ENCODE measurements around the gene WFDC11.
"Not testable (repeated sequence)": the region's sequence is repeated elsewhere in the genome, so short reads cannot be mapped to it uniquely, and the experiment has no call there.

WFDC11 gene

DNA sequence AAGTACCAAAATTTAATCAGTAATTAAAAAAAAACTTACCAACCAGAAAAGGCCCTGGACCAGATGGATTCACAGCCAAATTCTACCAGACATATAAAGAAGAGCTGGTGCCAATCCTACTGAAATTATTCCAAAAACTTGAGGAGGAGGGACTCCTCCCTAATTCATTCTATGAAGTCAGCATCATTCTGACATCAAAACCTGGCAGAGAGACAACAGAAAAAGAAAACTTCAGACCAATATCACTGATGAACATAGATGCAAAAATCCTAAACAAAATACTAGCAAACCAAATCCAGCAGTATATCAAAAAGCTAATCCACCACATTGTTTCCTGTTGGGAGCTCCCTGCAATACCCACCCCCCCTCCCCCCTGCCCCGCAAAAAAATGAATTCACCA, at the start of gene WFDC11:
Gene WFDC11, minus strand, starts transcription at position 101 of the 400 bp plus-strand sequence. CDS start 19,639 bp downstream, outside the sequence.
- no peak for DNase-seq (ENCODE audit: low spot score)

DNA sequence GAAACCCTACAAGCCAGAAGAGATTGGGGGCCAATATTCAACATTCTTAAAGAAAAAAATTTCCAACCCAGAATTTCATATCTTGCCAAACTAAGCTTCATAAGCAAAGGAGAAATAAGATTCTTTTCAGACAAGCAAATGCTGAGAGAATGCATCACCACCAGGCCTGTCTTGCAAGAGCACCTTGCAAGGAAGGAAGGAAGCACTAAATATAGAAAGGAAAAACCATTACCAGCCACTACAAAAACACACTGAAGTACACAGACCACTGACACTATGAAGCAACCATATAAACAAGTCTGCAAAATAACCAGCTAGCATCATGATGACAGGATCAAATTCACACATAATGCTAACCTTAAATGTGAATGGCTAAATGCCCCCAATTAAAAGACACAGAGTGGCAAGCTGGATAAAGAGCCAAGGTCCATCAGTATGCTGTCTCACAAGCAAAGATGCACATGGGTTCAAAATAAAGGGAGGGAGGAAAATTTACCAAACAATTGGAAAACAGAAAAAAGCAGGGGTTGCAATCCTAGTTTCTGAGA, 46.2 kb upstream of the WFDC11 start:
- DNase-seq (ENCODE audit: low spot score): not testable (repeated sequence)

DNA sequence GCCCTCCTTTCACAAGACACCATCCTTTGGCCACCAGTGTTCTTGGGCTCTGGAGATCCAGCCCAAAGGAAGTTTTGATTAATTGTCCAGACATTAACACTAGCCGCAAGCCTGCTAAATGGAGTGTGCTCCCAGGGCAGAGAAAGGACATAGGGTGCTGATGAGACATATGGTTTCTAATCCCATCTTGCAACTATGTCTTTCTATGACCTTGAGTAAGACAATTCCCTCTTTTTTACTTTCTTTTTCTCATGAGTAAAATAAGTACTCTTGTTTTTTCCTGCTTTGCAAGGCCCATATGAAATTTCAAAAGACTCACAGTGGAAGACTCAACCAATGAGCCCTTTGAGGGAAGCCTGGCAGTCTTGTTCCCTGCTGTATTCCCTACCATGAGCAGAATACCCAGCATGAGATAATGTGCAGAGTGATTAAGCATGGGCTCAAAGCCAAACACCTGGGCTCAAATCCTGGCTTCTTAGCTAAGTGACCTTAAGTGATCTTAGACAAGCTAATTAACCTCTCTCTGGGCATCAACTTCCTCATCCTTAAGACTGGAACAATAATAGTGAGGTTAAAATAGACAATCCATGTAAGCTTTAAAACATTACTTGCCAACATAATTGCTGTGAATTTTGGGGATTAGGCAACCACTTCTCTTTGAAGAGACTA, 35.1 kb upstream of the WFDC11 start, which contains the start of gene WFDC10B:
Gene WFDC10B, minus strand, starts transcription at position 51 of the 669 bp plus-strand sequence. CDS start 19,027 bp downstream, outside the sequence.
- DNase-seq (ENCODE audit: low spot score): no peak

DNA sequence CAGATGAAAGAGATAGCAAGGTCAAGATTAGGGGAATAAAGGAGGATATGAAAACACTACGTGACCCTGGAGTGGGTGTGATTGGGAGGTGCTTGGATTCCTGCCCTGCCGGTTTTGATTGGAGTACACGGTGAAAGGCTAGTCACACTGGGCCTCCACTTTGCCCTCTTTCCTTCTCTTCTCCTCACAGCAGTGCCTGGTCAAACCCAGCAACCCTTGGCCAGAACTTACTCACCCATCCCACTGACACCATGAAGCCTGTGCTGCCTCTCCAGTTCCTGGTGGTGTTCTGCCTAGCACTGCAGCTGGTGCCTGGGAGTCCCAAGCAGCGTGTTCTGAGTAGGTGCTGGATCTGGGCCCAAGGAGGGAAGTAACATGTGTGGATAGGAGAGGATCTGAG, 31.8 kb upstream of the WFDC11 start, which contains the start of gene WFDC13:
Gene WFDC13, plus strand, starts transcription at position 166 of the 400 bp plus-strand sequence. Its CDS starts 86 bp downstream, at position 252.
- no peak for DNase-seq (ENCODE audit: low spot score)

DNA sequence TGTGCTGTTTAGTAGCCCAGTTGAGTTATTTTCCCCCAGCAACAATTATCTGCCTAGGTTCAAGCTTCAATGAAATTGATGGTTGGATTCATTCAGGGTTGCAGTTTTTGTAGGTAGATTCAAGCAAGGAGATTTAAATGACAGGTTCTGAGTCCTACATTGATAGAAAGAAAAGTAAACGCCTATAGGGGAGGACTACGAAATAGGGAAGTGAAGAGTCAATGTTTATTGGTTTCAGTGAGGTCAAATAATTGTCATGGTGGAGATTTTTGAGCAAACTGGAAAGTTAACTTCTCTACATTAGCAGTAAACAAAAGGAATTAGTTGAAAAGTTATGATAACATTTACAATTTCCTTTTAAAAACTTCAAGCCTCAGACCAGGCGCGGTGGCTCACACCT, 31.1 kb upstream of the WFDC11 start:
- no peak for DNase-seq (ENCODE audit: low spot score)

DNA sequence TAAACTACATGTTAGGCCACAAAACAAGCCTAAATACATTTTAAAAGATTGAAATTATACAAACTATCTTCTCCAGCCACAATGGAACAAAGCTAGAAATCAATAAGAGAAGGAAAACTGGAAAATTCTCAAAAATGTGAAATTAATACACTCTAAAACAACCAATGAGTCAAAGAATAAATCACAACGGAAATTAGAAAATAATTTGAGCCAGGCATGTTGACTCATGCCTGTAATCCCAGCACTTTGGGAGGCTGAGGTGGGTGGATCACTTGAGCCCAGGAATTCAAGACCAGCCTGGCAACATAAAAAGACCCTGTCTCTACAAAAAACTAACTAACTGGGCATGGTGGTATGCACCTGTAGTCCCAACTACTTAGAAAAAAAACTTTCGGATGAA, 25.5 kb upstream of the WFDC11 start:
- DNase-seq (ENCODE audit: low spot score): no peak

DNA sequence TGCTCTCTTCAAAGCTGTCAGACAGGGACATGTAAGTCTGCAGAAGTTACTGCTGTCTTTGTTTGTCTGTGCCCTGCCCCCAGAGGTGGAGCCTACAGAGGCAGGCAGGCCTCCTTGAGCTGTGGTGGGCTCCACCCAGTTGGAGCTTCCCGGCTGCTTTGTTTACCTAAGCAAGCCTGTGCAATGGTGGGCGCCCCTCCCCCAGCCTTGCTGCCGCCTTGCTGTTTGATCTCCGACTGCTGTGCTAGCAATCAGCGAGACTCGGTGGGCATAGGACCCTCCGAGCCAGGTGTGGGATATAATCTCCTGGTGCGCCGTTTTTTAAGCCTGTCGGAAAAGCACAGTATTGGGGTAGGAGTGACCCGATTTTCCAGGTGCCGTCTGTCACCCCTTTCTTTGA, 23.3 kb upstream of the WFDC11 start:
- not testable (repeated sequence) for DNase-seq (ENCODE audit: low spot score)

DNA sequence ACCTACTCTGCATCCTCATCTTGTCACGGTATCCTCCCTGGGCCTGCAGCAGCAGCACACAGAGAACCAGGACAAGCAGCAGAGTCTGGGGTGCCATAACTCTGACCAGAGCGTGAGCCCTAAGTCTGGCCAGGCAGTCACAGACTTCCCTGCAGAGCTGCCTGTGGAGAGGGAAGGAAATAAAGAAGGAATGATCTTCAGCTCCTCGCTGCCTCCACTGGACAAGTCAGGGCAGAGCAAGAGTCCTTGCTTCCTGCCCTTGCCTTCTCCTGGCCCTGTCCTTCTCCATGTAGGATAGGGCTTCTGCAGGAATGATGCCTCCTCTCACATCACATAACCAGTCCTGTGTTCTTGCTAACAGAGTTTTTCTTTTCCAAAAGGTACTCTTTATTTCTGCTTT, 15.9 kb upstream of the WFDC11 start:
- no peak for DNase-seq (ENCODE audit: low spot score)

DNA sequence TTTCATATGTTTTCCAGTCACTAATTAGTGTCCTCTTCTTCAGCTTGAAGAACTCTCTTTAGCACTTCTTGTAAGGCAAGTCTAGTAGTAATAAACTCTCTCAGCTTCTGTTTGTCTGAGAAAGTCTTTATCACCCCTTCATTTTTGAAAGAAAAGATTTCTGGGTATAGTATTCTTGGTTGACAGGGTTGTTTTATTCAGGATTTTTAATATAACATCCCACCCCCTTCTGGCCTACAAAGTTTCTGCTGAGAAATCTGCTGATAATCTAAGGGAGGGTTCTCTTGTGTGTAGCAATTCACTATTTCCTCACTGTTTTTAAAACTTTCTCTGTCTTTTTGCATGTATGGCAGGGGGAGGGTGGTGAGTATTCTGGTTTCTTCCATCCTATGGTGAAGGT, 9.6 kb upstream of the WFDC11 start:
- no peak for DNase-seq (ENCODE audit: low spot score)

DNA sequence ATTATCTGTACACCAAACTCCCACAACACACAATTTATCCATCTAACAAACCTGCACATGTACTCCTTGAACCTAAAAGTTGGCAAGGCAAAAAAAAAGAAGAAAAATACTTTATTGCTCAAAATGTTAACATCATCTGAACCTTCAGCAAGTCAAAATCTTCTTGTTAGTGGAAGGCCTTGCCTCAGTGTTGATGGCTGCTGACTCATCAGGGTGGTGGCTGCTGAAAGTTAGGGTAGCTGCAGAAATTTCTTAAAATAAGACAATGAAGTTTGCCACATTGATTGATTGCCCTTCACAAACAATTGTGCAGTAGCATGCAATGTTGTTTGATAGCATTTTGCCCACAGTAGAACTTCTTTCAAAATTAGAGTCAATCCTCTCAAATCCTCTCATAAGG, 2.7 kb upstream of the WFDC11 start:
- DNase-seq (ENCODE audit: low spot score): no peak

DNA sequence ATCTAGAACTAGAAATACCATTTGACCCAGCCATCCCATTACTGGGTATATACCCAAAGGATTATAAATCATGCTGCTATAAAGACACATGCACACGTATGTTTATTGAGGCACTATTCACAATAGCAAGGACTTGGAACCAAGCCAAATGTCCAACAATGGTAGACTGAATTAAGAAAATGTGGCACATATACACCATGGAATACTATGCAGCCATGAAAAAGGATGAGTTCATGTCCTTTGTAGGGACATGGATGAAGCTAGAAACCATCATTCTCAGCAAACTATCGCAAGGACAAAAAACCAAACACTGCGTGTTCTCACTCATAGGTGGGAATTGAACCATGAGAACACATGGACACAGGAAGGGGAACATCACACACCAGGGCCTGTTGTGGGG, 13.0 kb downstream of the WFDC11 start:
- not testable (repeated sequence) for DNase-seq (ENCODE audit: low spot score)

DNA sequence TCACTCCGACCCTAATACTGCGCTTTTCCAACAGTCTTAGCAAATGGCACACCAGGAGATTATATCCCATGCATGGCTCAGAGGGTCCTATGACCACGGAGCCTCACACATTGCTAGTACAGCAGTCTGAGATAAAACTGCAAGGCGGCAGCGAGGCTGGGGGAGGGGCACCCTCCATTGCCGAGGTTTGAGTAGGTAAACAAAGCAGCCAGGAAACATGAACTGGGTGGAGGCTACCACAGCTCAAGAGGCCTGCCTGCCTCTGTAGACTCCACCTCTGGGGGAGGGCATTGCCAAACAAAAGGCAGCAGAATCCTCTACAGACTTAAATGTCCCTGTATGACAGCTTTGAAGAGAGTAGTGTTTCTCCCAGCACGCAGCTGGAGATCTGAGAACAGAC, 18.3 kb downstream of the WFDC11 start:
- DNase-seq (ENCODE audit: low spot score): not testable (repeated sequence)

DNA sequence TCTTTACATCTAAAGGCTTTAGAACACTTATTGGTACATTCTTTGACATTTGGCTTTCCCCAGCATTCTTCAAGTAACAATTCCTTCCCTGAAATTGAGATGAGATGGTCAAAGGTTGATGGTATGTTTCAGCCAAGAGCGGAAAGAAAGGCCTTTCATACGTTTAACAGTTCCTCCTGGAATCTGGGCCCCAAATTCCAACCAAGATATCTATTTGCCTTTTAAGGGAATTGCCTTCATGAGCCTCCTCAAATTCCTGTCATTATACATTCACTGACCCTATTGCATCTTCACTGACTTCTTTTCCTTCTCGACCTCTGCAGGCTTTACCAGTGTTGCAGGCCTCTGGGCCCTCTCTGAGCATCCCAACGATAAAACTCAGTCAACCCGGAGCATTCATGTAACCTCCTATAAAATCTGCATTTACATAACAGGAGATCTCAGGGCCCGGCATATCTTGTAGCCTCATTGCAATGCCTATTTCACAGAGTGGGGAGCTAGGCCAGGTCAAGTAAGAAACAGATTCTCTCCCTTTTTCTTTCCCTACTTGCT, 20.7 kb downstream of the WFDC11 start:
- no peak for DNase-seq (ENCODE audit: low spot score)

DNA sequence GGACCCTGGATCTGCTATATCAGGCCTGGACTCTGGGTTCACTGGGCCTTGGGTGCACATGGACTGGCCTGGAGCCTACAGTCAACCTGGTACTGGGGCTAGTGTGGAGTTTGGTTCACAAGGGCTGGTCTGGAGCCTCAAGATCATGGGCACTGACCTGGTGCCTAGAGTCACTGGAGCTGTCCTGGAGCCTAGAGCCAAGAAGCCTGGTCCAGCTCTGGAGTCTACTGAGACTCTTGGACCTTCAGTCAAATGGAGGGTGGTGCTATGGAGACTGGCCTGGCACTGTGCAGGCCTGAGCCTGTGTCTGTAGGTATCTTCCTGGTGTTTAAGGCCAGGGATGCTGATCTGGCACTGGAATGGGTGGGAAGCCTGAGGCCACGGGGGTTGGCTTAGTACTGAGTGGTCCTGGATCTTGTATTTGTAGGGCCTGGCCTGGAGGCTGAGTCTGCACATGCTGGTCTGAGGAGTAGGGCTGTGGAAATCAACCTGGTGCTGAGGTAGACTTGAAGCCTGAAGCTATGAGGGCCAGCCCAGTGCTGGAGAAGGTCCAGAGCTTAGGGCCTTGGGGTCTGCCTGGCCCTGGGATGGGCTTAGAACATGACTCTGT, 22.5 kb downstream of the WFDC11 start:
- no peak for DNase-seq (ENCODE audit: low spot score)

DNA sequence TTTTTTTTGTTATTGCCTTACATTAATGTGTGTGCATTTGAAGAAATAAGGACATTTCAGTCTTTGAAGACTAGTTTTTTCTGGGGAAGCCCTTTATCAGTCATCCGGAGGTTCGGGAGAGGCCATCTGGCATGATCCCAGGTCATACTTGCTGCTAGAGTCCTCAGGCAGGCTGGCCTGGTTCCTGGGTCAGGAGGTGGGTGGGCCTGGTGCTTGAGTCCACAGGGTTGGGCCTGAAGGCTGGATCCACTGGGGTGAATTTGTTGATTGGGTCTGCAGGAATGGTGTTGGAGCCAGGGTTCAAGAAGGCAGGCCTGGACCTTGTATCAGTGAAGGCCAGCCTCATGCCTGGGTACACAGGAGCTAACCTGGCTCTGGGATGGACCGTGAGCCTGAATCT, 23.2 kb downstream of the WFDC11 start:
- no peak for DNase-seq (ENCODE audit: low spot score)

DNA sequence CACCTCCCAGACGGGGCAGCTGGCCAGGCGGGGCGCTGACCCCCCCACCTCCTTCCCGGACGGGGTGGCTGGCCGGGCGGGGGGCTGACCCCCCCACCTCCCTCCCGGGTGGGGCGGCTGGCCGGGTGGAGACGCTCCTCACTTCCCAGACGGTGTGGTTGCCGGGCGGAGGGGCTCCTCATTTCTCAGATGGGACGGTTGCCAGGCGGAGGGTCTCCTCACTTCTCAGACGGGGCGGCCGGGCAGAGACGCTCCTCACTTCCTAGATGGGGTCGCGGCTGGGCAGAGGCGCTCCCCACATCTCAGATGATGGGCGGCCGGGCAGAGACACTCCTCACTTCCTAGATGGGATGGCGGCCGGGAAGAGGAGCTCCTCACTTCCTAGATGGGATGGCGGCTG, 24.2 kb downstream of the WFDC11 start:
- not testable (repeated sequence) for DNase-seq (ENCODE audit: low spot score)

DNA sequence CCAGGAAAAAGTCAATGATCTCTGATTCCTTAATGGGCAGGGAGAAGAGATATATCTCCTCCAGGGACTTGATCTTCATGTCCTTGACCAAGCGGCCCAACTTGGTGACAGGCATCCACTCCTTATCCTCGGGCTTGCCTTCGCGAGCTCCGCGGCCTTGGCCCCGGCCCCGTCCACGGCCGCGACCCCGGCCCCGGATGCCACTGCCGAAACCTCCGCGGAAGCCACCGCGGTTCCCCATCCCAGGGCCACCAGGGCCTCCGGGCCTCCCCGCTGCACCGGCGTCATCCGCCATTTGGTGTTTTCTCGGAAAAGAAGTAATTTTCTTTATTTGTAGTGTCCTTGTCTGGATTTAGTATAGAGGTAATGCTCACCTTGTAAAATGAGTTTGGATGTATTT, 29.0 kb downstream of the WFDC11 start:
- not testable (repeated sequence) for DNase-seq (ENCODE audit: low spot score)

DNA sequence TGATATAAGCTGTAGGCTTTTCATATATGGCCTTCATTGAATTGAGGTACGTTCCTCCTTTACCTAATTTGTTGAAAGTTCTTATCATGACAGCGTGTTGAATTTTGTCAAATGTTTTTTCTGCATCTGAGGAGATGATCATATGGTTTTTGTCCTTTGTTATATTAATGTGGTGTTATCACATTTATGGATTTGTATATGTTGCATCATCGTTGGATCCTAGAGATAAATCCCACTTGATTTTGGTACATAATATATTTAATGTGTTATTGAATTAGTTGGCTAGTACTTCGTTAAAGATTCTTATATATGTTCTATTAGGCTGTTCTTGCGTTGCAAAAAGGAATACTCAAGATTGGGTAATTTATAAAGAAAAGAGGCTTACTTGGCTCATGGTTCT, 30.4 kb downstream of the WFDC11 start:
- DNase-seq (ENCODE audit: low spot score): no peak

DNA sequence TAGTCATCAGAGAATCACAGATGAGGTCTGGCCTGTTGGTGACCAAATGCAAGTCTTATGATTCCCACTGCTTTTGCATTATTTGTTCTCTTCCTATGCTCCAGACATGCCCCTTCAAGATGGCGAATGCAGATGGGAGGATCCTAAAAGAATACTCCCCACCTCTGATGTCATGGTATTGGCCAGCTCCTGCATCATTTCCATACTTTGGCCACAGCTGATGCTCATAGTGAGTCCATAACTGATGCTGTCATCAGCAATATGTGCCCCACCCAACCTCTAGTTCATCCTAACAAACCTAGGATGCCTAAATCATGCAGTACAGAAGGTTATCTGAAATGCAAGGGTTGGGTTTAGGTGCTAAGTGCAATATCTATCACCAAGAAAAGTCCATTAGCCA, 33.5 kb downstream of the WFDC11 start:
- DNase-seq (ENCODE audit: low spot score): no peak

DNA sequence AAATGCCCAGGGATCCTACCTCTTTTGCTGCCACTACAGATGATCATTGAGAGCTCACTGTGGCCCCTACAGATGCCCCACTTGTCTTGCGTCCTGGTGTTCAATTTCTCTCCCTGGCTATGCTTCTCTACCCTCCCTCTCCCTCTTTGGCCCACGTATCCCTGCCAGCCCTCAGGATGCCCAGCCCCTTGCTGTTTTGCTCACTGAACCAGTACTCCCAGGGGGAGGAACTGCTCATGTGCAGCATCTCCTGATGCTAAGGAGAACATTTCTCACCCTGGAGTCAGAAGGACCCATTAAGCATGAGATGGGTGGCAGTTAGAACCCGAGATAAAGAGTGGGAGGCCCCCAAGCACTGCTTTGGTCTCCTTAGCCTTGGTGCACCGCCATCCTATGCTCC, 38.9 kb downstream of the WFDC11 start, which contains the start of gene WFDC9:
Gene WFDC9, minus strand, starts transcription at position 101 of the 400 bp plus-strand sequence. CDS start 21,103 bp downstream, outside the sequence.
- no peak for DNase-seq (ENCODE audit: low spot score)

DNA sequence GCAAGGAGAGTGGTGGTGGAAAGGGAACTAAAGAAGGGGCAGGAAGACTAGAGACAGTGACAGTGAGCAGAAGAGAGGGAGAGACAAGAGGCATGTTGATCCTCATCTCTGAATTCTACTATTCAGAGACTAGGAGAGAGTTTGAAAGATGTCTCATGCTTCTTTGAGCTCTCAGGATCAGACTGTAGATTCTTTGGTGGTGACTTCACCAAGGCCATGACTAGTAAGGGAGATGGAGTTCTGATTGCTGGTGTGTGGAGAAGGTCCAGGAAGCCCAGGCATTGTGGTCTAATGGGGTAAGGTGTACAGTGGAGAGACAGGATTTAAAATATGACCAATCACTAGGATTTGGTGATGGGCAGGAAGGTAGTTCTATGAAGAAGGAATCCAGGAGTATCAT, 39.7 kb downstream of the WFDC11 start:
- DNase-seq (ENCODE audit: low spot score): no peak

DNA sequence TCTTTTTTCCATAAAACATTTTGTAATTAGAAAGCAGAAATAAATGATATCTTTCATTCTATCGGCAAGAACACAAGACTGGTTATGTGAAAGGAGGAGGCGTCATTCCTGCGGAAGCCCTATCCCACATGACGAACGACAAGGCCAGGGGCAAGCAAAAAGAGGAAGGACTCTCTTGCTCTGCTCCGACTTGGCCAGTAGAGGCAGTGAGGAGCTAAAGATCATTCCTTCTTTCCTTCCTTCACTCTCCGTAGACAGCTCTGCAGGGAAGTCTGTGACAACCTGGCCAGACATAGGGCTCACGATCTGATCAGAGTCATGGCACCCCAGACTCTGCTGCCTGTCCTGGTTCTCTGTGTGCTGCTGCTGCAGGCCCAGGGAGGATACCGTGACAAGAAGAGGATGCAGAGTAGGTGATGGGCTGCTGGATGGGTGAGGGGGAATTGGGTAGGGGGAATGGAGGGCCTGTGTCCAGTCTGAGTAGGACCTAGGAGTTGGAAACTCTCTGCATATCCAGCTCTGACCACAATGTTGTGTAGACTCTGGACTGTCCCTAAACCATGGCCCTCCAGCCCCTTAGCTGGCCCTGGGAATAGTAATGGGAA, 40.4 kb downstream of the WFDC11 start, which contains the start of gene WFDC10A:
Gene WFDC10A, plus strand, starts transcription at position 244 of the 605 bp plus-strand sequence. Its CDS starts 75 bp downstream, at position 319.
- no peak for DNase-seq (ENCODE audit: low spot score)

All from hematopoietic multipotent progenitor cell treated with erythropoietin and hydrocortisone succinate and interleukin-3 and kit ligand, for 17 days (in vitro differentiated cells).